Activated CD4-positive, alpha-beta T cell treated with anti-CD3 and anti-CD28 coated beads, Interleukin-2, amount 10 ng/mL, durations not matched to agents 24 days and 14 days (primary cell): ENCODE measurements around the gene COQ8B. TPM values are rescaled to one million over a fixed set of nuclear protein-coding genes. Genes with fewer than 3 reads are reported as not detected.

ENCODE experiments used
- DNase-seq: peaks from one replicate; pipeline ENCODE4 v3.0.0; 2022
- H3K27ac Mint-ChIP-seq: one replicate; pipeline ENCODE4 v1.8.0; 2022; ENCODE audit warnings: mild to moderate bottlenecking, mixed read lengths
- H3K27me3 Mint-ChIP-seq: one replicate; pipeline ENCODE4 v1.8.0; 2022; ENCODE audit warnings: mixed read lengths
- H3K36me3 Mint-ChIP-seq: one replicate; pipeline ENCODE4 v1.8.0; 2022; ENCODE audit warnings: low read depth, mild to moderate bottlenecking, mixed read lengths
- H3K4me1 Mint-ChIP-seq: one replicate; pipeline ENCODE4 v1.8.0; 2021; ENCODE audit warnings: mixed read lengths
- H3K4me3 Mint-ChIP-seq: one replicate; pipeline ENCODE4 v1.8.0; 2022; ENCODE audit warnings: mild to moderate bottlenecking, moderate library complexity, mixed read lengths
- H3K9me3 Mint-ChIP-seq: one replicate; pipeline ENCODE4 v1.8.0; 2021; ENCODE audit warnings: mixed read lengths
- intact Hi-C: fragments of 100-400 bp; cut with micrococcal nuclease; formaldehyde crosslinking; loops from one replicate; pipeline ENCODE4 v1.15.1; 2023
- total RNA-seq: library from RNA; stranded (reverse); gene quantifications from 2 replicates; pipeline ENCODE4 v1.2.3, GENCODE V29; 2022

Gene COQ8B
- total RNA-seq, 1 donor from 2014 or later, result 33.4 TPM

- peaks cover 31% of the 10 kb centered on the region for H3K36me3 Mint-ChIP-seq
- H3K9me3 Mint-ChIP-seq, result no peaks in the 10 kb centered on the region
- H3K4me1 Mint-ChIP-seq, result peaks cover 57% of the 10 kb centered on the region
- peak overlapping the region; percentile 89 for H3K27ac Mint-ChIP-seq
- H3K4me3 Mint-ChIP-seq, result peak overlapping the region; percentile 90
- no peaks in the 10 kb centered on the region for H3K27me3 Mint-ChIP-seq
- peak; percentile 65 for DNase-seq
- intact Hi-C loops, result loop anchor here (5.0 to 10.0 kb wide), 2 partner anchors 104 to 297 kb away; no protein-coding TSS in a partner anchor
Measured at GRCh38 chr19:40718774-40719391, 2.2 kb upstream of the COQ8B start.

GRCh38 chr19:40717880-40718773 is 1.4 kb upstream of the COQ8B start:
- peak overlapping the region; percentile 90 for H3K4me3 Mint-ChIP-seq

GRCh38 chr19:40717325-40717879 is 716 bp upstream of the COQ8B start:
- H3K27me3 Mint-ChIP-seq, result no peaks in the 10 kb centered on the region
- peak overlapping the region; percentile 90 for H3K4me3 Mint-ChIP-seq
- no peaks in the 10 kb centered on the region for H3K9me3 Mint-ChIP-seq
- intact Hi-C loops, result loop anchor here (2.0 to 10.0 kb wide), 4 partner anchors 55 to 545 kb away; no protein-coding TSS in a partner anchor
- peak overlapping the region; percentile 70 for H3K27ac Mint-ChIP-seq
- H3K36me3 Mint-ChIP-seq, result peaks cover 26% of the 10 kb centered on the region
- H3K4me1 Mint-ChIP-seq, result peaks cover 57% of the 10 kb centered on the region
- no peak for DNase-seq

More at GRCh38 chr19:40717880-40718773, 1.4 kb upstream of the COQ8B start:
- intact Hi-C loops, result loop anchor here (2.0 to 10.0 kb wide), 4 partner anchors 55 to 545 kb away; no protein-coding TSS in a partner anchor
- H3K27me3 Mint-ChIP-seq, result no peaks in the 10 kb centered on the region
- H3K36me3 Mint-ChIP-seq, result peaks cover 26% of the 10 kb centered on the region
- peak overlapping the region; percentile 89 for H3K27ac Mint-ChIP-seq
- peaks cover 57% of the 10 kb centered on the region for H3K4me1 Mint-ChIP-seq
- peak; percentile 61 for DNase-seq
- H3K9me3 Mint-ChIP-seq, result no peaks in the 10 kb centered on the region

GRCh38 chr19:40716031-40716481 is 630 bp downstream of the COQ8B start:
- H3K27ac Mint-ChIP-seq, result peak overlapping the region; percentile 94
- H3K9me3 Mint-ChIP-seq, result no peaks in the 10 kb centered on the region
- H3K4me1 Mint-ChIP-seq, result peaks cover 52% of the 10 kb centered on the region

GRCh38 chr19:40714441-40715299 is 2.0 kb downstream of the COQ8B start:
- Mint-ChIP-seq H3K27ac (peak overlapping the region; percentile 94), H3K27me3 (no peaks in the 10 kb centered on the region), H3K36me3 (peaks cover 24% of the 10 kb centered on the region), H3K4me1 (peaks cover 38% of the 10 kb centered on the region), H3K4me3 (peak overlapping the region; percentile 90), H3K9me3 (no peaks in the 10 kb centered on the region)
- intact Hi-C loops, result loop anchor here (1.0 to 10.0 kb wide), 4 partner anchors 23 to 292 kb away; no protein-coding TSS in a partner anchor
- DNase-seq, result peak; percentile 98

More at GRCh38 chr19:40716031-40716481, 630 bp downstream of the COQ8B start:
- peak overlapping the region; percentile 90 for H3K4me3 Mint-ChIP-seq
- no peaks in the 10 kb centered on the region for H3K27me3 Mint-ChIP-seq
- peaks cover 27% of the 10 kb centered on the region for H3K36me3 Mint-ChIP-seq
- DNase-seq, result peak; percentile 79
- intact Hi-C loops, result loop anchor here (1.0 to 10.0 kb wide), 7 partner anchors 34 to 547 kb away; partner anchors contain the start of genes ACTMAP and RAB4B

GRCh38 chr19:40713939-40714338 is 2.7 kb downstream of the COQ8B start:
- DNase-seq, result no peak
- Mint-ChIP-seq H3K9me3 (no peaks in the 10 kb centered on the region), H3K4me3 (peak overlapping the region; percentile 90), H3K27ac (peak overlapping the region; percentile 73), H3K4me1 (peaks cover 38% of the 10 kb centered on the region), H3K36me3 (peaks cover 31% of the 10 kb centered on the region), H3K27me3 (no peaks in the 10 kb centered on the region)
- intact Hi-C loops, result loop anchor here (10.0 kb wide), 1 partner anchor 99 kb away; no protein-coding TSS in a partner anchor

GRCh38 chr19:40709817-40710216 is 6.9 kb downstream of the COQ8B start:
- Mint-ChIP-seq H3K4me1 (peaks cover 16% of the 10 kb centered on the region), H3K27me3 (no peaks in the 10 kb centered on the region), H3K9me3 (no peaks in the 10 kb centered on the region), H3K27ac (no peak overlapping the region), H3K36me3 (peaks cover 37% of the 10 kb centered on the region), H3K4me3 (no peak overlapping the region)
- intact Hi-C loops, result loop anchor here (10.0 kb wide), 1 partner anchor 95 kb away; no protein-coding TSS in a partner anchor
- DNase-seq, result no peak

- Mint-ChIP-seq H3K4me3 (no peak overlapping the region), H3K4me1 (peaks cover 7% of the 10 kb centered on the region), H3K9me3 (no peaks in the 10 kb centered on the region), H3K36me3 (peaks cover 45% of the 10 kb centered on the region), H3K27me3 (no peaks in the 10 kb centered on the region), H3K27ac (no peak overlapping the region)
- intact Hi-C loops, result no loop called here
- DNase-seq, result no peak
Measured at GRCh38 chr19:40707615-40708014, 9.1 kb downstream of the COQ8B start.

- Mint-ChIP-seq H3K9me3 (no peaks in the 10 kb centered on the region), H3K4me3 (no peak overlapping the region), H3K27ac (no peak overlapping the region), H3K36me3 (peaks cover 45% of the 10 kb centered on the region), H3K27me3 (no peaks in the 10 kb centered on the region), H3K4me1 (peaks cover 5% of the 10 kb centered on the region)
- DNase-seq, result no peak
- intact Hi-C loops, result no loop called here
Measured at GRCh38 chr19:40705950-40706619, 10.6 kb downstream of the COQ8B start.

- intact Hi-C loops, result no loop called here
- DNase-seq, result no peak
- peaks cover 42% of the 10 kb centered on the region for H3K36me3 Mint-ChIP-seq
- no peak overlapping the region for H3K4me3 Mint-ChIP-seq
- H3K4me1 Mint-ChIP-seq, result peaks cover 5% of the 10 kb centered on the region
- H3K9me3 Mint-ChIP-seq, result no peaks in the 10 kb centered on the region
- no peaks in the 10 kb centered on the region for H3K27me3 Mint-ChIP-seq
- no peak overlapping the region for H3K27ac Mint-ChIP-seq
Measured at GRCh38 chr19:40705362-40705651, 11.4 kb downstream of the COQ8B start.

- DNase-seq, result no peak
- H3K4me3 Mint-ChIP-seq, result no peak overlapping the region
- no peaks in the 10 kb centered on the region for H3K27me3 Mint-ChIP-seq
- peaks cover 39% of the 10 kb centered on the region for H3K36me3 Mint-ChIP-seq
- intact Hi-C loops, result no loop called here
- H3K4me1 Mint-ChIP-seq, result peaks cover 5% of the 10 kb centered on the region
- H3K9me3 Mint-ChIP-seq, result no peaks in the 10 kb centered on the region
- H3K27ac Mint-ChIP-seq, result no peak overlapping the region
Measured at GRCh38 chr19:40704491-40705361, 12.0 kb downstream of the COQ8B start.
